GM12864 (cell line): ENCODE measurements around the gene TSACC.

Source experiments
- DNase-seq: peaks from one replicate; pipeline ENCODE4 v3.0.0-alpha.2; 2011; ENCODE audit warnings: low read depth
- H3K4me3 ChIP-seq: 2 replicates; pipeline ENCODE4 v1.5.1; 2011; ENCODE audit warnings: mild to moderate bottlenecking, low read depth, low read length, control low read depth
- TF ChIP-seq, protein P1 (sequence below): IDR thresholded peaks from 2 replicates; pipeline ENCODE4 v1.5.1; 2011; ENCODE audit warnings: low read depth, mild to moderate bottlenecking, moderate library complexity, low read length, control low read depth, inconsistent platforms; ENCODE audit errors: missing control alignments

The TSACC gene

DNA sequence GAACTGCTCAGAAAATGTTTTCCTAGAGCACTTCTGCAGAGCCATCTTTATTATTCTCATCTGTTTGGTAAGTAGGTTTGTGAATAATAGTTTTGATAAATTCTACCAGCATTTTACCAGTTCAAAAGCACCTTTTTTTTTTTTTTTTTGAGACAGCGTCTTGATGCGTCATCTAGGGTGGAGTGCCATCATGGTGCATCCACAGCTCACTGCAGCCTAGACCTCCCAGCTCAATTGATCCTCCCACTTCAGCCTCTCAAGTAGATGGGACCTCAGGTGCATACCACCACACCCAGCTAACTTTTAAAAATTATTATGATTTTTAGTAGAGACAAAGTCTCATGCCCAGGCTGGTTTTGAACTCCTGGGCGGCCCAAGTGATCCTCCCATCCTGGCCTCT, 20.9 kb downstream of the TSACC start:
- no peak overlapping the region for H3K4me3 ChIP-seq
- TF ChIP-seq, protein P1, sequence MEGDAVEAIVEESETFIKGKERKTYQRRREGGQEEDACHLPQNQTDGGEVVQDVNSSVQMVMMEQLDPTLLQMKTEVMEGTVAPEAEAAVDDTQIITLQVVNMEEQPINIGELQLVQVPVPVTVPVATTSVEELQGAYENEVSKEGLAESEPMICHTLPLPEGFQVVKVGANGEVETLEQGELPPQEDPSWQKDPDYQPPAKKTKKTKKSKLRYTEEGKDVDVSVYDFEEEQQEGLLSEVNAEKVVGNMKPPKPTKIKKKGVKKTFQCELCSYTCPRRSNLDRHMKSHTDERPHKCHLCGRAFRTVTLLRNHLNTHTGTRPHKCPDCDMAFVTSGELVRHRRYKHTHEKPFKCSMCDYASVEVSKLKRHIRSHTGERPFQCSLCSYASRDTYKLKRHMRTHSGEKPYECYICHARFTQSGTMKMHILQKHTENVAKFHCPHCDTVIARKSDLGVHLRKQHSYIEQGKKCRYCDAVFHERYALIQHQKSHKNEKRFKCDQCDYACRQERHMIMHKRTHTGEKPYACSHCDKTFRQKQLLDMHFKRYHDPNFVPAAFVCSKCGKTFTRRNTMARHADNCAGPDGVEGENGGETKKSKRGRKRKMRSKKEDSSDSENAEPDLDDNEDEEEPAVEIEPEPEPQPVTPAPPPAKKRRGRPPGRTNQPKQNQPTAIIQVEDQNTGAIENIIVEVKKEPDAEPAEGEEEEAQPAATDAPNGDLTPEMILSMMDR: no peak
- DNase-seq: no peak

DNA sequence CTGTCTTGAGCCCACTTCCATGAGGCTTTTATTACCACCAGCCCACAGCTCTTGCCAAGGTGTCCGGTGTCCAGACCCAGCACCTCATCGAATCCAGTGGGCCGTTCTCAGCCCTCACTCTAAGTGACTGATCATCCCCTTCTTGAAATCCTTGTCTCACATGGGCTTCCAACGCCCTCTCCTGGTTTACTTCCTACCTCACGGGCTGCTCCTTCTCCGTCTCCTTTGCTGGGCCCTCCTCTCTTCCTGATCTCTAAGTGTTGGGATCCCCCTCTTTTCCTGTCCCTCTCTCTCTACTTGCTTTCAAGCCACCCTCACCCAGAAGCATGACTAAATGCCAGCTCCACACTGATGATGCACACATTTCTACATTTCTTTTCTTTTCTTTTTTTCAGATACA, 21.6 kb downstream of the TSACC start:
- no peak overlapping the region for H3K4me3 ChIP-seq
- no peak for DNase-seq
- TF ChIP-seq, protein P1: no peak

DNA sequence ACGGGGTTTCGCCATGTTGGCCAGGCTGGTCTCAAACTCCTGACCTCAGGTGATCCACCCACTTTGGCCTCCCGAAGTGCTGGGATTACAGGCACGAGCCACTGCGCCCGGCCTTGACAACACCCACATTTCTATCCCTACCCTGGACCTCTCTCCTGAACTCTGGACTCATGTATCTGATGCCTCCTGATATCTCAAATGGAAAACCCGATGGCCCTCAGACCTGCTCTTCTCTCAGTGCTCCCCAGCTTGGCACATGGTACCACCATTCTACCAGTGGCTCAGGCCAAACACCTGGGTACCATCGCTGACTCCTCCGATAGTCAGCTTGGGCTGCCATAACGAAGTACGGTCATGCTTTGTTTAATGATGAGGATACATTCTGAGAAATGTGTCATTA, 22.2 kb downstream of the TSACC start:
- TF ChIP-seq, protein P1: no peak
- no peak for DNase-seq
- no peak overlapping the region for H3K4me3 ChIP-seq

DNA sequence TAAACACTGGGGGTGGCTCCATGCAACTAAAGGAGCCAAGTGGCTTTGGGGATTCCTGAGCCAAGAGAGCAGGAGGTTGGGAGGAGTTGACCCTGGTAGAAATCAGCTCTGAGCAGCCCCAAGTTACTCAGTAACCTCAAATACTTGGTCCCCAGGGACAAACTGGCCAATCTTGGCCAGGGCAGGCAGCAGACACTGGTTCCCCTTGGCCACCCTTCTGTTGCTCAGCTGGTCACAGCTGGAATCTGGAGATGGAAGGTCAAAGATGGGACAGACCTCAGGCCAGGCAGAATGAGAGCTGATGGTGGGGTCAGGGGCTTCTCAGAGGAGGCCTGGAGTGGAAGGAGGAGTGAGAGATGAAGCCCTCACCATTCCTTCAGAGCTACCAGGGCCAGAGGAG, 27.4 kb downstream of the TSACC start:
- H3K4me3 ChIP-seq: no peak overlapping the region
- TF ChIP-seq, protein P1: no peak
- DNase-seq: no peak

DNA sequence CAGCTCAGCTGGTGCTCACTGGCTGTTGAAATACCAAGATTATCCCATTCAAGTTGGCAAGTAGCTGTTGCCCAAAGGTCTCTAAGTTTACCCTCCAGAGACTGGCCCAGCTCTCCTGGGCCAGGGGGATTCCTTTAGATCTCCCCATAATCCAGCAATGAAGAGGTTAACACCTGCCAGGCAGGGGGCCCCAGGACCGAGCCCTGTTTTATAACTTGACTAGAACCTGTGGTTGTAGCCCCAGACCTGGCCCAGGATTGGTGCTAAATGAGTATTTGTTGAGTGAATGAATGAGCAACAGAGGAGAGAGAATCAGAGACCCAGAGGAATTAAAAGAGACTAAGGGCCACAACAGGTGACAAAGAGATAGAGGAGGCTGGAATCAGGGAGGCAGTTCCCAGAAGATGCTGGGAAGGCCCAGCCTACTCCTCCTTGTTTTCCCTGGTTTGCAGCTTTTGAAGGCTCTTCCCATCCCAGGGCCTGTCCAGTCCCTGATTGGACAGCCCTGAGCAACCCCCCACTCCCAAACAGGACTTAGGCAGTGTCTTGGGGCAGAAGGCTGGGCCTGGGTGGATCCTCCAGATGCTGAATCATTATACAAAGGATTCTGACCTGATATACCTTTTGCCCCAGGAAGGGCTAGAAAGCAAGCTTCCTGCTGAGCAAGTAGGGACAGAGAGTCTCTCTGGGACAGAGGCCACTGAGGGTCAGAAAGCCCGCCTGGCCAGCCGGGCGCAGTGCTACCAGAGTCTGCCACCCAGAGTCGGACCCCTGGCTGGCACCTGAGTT, 28.2 kb downstream of the TSACC start:
- no peak for DNase-seq
- TF ChIP-seq, protein P1: no peak

DNA sequence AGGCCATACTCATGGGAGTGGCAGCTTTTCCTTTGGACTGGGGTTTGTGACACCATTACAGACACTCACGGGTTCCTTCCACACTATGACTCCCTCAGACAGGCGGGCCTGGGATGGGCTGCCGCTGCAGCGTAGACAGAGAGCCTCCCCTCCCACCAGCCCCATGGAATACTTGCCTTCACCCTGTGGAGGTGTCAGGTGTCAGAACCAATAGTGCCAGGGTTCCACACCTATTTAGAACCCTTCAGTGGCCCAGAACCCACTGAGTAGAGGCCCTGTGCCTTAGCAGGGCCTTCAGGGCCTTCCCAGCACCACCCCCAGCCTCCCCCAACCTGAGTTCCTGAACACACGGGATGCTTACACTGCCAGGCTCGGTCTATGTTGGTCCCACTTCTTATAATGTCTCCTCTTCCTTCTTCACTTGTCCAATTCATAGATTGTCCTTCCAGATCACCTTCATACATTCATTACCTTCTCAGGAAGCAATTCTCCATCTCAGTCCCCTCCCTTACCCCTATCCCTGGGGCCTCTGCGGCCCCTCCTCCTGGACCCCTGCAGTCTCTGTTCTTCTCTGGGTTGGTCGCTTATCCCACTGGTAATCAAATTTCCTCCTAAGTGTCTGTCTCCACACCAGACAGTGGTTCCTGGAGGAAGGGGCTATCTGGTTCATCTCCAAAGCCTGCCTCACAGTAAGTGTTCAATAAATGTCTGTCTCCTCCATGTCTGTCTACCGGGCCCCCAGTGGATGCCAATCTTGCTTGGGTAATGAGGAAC, 29.2 kb downstream of the TSACC start:
- DNase-seq: no peak
- no peak overlapping the region for H3K4me3 ChIP-seq

More for the DNA sequence above, 28.2 kb downstream of the TSACC start:
- H3K4me3 ChIP-seq: no peak overlapping the region

More for the DNA sequence above, 29.2 kb downstream of the TSACC start:
- TF ChIP-seq, protein P1: no peak
